ENCODE measurements around the gene LSM14B.

The LSM14B gene

DNA sequence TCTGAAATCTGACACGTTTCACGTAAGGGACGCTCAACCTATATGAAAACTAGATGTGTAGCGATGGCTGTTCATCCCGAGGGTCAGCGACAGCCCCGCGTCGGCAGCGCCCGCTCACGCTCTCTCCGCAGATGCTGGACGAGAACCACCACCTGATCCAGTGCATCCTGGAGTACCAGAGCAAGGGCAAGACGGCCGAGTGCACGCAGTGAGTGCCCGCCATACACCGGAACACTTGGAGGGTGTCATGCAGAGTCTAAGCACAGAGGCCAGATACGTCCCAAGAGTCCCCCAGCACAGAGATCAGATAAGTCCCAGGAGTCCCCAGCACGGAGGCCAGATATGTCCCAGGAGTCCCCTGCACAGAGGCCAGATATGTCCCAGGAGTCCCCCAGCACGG, 36.3 kb downstream of the LSM14B start:
- TF ChIP-seq, protein P1, sequence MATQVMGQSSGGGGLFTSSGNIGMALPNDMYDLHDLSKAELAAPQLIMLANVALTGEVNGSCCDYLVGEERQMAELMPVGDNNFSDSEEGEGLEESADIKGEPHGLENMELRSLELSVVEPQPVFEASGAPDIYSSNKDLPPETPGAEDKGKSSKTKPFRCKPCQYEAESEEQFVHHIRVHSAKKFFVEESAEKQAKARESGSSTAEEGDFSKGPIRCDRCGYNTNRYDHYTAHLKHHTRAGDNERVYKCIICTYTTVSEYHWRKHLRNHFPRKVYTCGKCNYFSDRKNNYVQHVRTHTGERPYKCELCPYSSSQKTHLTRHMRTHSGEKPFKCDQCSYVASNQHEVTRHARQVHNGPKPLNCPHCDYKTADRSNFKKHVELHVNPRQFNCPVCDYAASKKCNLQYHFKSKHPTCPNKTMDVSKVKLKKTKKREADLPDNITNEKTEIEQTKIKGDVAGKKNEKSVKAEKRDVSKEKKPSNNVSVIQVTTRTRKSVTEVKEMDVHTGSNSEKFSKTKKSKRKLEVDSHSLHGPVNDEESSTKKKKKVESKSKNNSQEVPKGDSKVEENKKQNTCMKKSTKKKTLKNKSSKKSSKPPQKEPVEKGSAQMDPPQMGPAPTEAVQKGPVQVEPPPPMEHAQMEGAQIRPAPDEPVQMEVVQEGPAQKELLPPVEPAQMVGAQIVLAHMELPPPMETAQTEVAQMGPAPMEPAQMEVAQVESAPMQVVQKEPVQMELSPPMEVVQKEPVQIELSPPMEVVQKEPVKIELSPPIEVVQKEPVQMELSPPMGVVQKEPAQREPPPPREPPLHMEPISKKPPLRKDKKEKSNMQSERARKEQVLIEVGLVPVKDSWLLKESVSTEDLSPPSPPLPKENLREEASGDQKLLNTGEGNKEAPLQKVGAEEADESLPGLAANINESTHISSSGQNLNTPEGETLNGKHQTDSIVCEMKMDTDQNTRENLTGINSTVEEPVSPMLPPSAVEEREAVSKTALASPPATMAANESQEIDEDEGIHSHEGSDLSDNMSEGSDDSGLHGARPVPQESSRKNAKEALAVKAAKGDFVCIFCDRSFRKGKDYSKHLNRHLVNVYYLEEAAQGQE (IDR thresholded peaks at IDR 0.05; ENCODE audit: insufficient replicate concordance, low read depth), result no peak
- TF ChIP-seq GABPA (IDR thresholded peaks at IDR 0.05; ENCODE audit: low read depth), result no peak
- TF ChIP-seq, protein P2, sequence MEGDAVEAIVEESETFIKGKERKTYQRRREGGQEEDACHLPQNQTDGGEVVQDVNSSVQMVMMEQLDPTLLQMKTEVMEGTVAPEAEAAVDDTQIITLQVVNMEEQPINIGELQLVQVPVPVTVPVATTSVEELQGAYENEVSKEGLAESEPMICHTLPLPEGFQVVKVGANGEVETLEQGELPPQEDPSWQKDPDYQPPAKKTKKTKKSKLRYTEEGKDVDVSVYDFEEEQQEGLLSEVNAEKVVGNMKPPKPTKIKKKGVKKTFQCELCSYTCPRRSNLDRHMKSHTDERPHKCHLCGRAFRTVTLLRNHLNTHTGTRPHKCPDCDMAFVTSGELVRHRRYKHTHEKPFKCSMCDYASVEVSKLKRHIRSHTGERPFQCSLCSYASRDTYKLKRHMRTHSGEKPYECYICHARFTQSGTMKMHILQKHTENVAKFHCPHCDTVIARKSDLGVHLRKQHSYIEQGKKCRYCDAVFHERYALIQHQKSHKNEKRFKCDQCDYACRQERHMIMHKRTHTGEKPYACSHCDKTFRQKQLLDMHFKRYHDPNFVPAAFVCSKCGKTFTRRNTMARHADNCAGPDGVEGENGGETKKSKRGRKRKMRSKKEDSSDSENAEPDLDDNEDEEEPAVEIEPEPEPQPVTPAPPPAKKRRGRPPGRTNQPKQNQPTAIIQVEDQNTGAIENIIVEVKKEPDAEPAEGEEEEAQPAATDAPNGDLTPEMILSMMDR (IDR thresholded peaks at IDR 0.05; ENCODE audit: insufficient read depth, low read length), result no peak
- no peak for TF ChIP-seq SPI1 (IDR thresholded peaks at IDR 0.05; ENCODE audit: borderline replicate concordance, low read depth)
- TF ChIP-seq POLR2AphosphoS5 (IDR thresholded peaks at IDR 0.05; ENCODE audit: low read depth), result no peak
- H3K27me3 ChIP-seq (ENCODE audit: insufficient read depth, poor library complexity, severe bottlenecking), result no peaks in the 10 kb centered on the region
- H3K4me3 ChIP-seq (replicated peaks; ENCODE audit: insufficient read depth, low read length), result no peak overlapping the region
- no peak for DNase-seq (ENCODE audit: low read depth in 1 of 2, low spot score in 1 of 2)
- H3K27ac ChIP-seq (replicated peaks), result no peak overlapping the region

DNA sequence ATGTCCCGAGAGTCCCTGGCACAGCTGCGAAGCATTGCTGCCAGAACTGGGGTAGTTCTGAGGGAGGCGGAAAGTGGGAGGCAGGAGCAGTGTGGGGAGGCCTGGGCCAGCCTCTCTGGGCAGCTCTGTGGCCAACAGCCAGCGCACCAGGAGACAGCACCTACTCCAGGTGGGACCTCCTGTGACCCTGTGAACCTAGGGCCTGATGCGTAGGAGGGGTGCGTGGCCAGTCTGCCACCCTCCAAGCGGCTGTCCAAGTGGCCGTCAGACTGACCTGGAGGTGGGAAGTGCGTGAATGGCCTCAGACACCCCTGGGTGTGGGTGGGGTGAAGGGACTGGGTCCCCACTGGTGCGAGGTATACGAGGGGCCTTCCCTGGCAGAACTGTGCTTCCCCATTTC, 36.8 kb downstream of the LSM14B start:
- no peak overlapping the region for H3K27ac ChIP-seq (replicated peaks)
- no peak overlapping the region for H3K4me3 ChIP-seq (replicated peaks; ENCODE audit: insufficient read depth, low read length)
- H3K27me3 ChIP-seq (ENCODE audit: insufficient read depth, poor library complexity, severe bottlenecking), result no peaks in the 10 kb centered on the region
- no peak for DNase-seq (ENCODE audit: low read depth in 1 of 2, low spot score in 1 of 2)
- TF ChIP-seq POLR2AphosphoS5 (IDR thresholded peaks at IDR 0.05; ENCODE audit: low read depth) (no peak), GABPA (IDR thresholded peaks at IDR 0.05; ENCODE audit: low read depth) (no peak), SPI1 (IDR thresholded peaks at IDR 0.05; ENCODE audit: borderline replicate concordance, low read depth) (no peak)
- TF ChIP-seq, protein P2 (IDR thresholded peaks at IDR 0.05; ENCODE audit: insufficient read depth, low read length), result no peak
- TF ChIP-seq, protein P1 (IDR thresholded peaks at IDR 0.05; ENCODE audit: insufficient replicate concordance, low read depth), result no peak

DNA sequence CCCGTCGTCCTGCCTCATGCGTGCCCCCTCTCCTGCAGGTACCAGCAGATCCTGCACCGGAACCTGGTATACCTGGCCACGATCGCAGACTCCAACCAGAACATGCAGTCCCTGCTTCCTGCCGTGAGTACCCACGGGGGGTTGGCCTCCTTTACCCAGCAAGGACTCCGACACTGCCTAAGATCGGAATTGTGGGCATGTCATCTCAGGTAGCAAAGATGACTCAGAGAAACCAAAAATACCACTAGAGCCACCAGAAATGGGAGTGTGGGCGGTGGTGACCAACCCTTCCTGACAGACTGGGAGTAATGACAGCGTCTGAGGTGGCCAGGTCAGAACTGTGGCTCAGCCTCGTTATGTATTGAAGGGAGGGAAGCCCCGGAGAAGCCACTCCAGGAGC, 37.6 kb downstream of the LSM14B start:
- TF ChIP-seq, protein P2 (IDR thresholded peaks at IDR 0.05; ENCODE audit: insufficient read depth, low read length), result no peak
- TF ChIP-seq, protein P1 (IDR thresholded peaks at IDR 0.05; ENCODE audit: insufficient replicate concordance, low read depth), result no peak
- TF ChIP-seq POLR2AphosphoS5 (IDR thresholded peaks at IDR 0.05; ENCODE audit: low read depth) (no peak), SPI1 (IDR thresholded peaks at IDR 0.05; ENCODE audit: borderline replicate concordance, low read depth) (no peak), GABPA (IDR thresholded peaks at IDR 0.05; ENCODE audit: low read depth) (no peak)
- no peak overlapping the region for H3K4me3 ChIP-seq (replicated peaks; ENCODE audit: insufficient read depth, low read length)
- no peak for DNase-seq (ENCODE audit: low read depth in 1 of 2, low spot score in 1 of 2)
- no peaks in the 10 kb centered on the region for H3K27me3 ChIP-seq (ENCODE audit: insufficient read depth, poor library complexity, severe bottlenecking)
- no peak overlapping the region for H3K27ac ChIP-seq (replicated peaks)
